IMR-90 (cell line): ENCODE results near the gene HTR1E. TPM values are rescaled to one million over a fixed set of nuclear protein-coding genes. Genes with fewer than 3 reads are reported as not detected.
A peak's percentile ranks its signal among the peaks of the same experiment; 100 is the strongest.
"Not testable (repeated sequence)": the region's sequence is repeated elsewhere in the genome, so short reads cannot be mapped to it uniquely, and the experiment has no call there.

Experiments
- ATAC-seq: fragments of 200-7000 bp; cut with Tn5 transposase; 2 replicates; pipeline ENCODE4 v1.9.1; 2020; ENCODE audit warnings: low read depth, mild to moderate bottlenecking, moderate library complexity
- BruUV-seq: library from RNA; stranded (reverse); fragments of 400-500 nt; replicated peaks from 2 replicates; lab custom pipeline; 2021; lab: Mats Ljungman, UMichigan
- CTCF ChIA-PET: fragments of 300-600 bp; formaldehyde crosslinking; extraction: SDS; loops from one replicate; lab custom pipeline; 2021; ENCODE audit warnings: antibody characterized with exemption; lab: Yijun Ruan, JAX
- POLR2A ChIA-PET: fragments of 300-600 bp; sonication (Branson Sonifier 250); formaldehyde crosslinking; loops from one replicate; lab custom pipeline; 2022; ENCODE audit warnings: antibody characterized with exemption; ENCODE audit not compliant: unreplicated experiment; lab: Charles Lee
- DNase-seq: peaks from one replicate; pipeline ENCODE4 v3.0.0; 2013
- H2AFZ ChIP-seq: replicated peaks from 2 replicates; pipeline ENCODE3; 2013; ENCODE audit warnings: low read length, mild to moderate bottlenecking; ENCODE audit not compliant: poor library complexity
- H2AK5ac ChIP-seq: 2 replicates; pipeline ENCODE4 v1.6.1; 2013; ENCODE audit warnings: low read depth, low read length, inconsistent platforms
- H2AK9ac ChIP-seq: replicated peaks from 2 replicates; pipeline ENCODE3; 2013; ENCODE audit warnings: mild to moderate bottlenecking, low read depth, low read length, moderate library complexity; ENCODE audit not compliant: poor library complexity
- H2BK120ac ChIP-seq: 2 replicates; pipeline ENCODE4 v1.6.1; 2013; ENCODE audit warnings: low read depth, low read length, inconsistent platforms
- H2BK15ac ChIP-seq: 3 replicates; pipeline ENCODE4 v1.6.1; 2013; ENCODE audit warnings: low read depth, low read length, inconsistent platforms
- H2BK20ac ChIP-seq: 2 replicates; pipeline ENCODE4 v1.6.1; 2013; ENCODE audit warnings: low read depth, mild to moderate bottlenecking, inconsistent platforms, low read length, moderate library complexity
- H2BK5ac ChIP-seq: 2 replicates; pipeline ENCODE4 v1.6.1; 2013; ENCODE audit warnings: mild to moderate bottlenecking, low read depth, low read length, inconsistent platforms; ENCODE audit not compliant: poor library complexity, severe bottlenecking
- H3K14ac ChIP-seq: replicated peaks from 2 replicates; pipeline ENCODE4 v1.6.1; 2013; ENCODE audit warnings: low read depth, low read length, inconsistent platforms
- H3K18ac ChIP-seq: 2 replicates; pipeline ENCODE4 v1.6.1; 2013; ENCODE audit warnings: low read depth, low read length, control low read depth
- H3K23ac ChIP-seq: 2 replicates; pipeline ENCODE4 v1.6.1; 2013; ENCODE audit warnings: low read depth, low read length, inconsistent platforms
- H3K27ac ChIP-seq: 2 replicates; pipeline ENCODE4 v1.5.1; 2013; ENCODE audit warnings: mild to moderate bottlenecking, control low read depth, low read length; ENCODE audit not compliant: insufficient read depth
- H3K27me3 ChIP-seq: 2 replicates; pipeline ENCODE4 v1.6.1; 2013; ENCODE audit warnings: low read length; ENCODE audit not compliant: control insufficient read depth, insufficient read depth
- H3K36me3 ChIP-seq: 2 replicates; pipeline ENCODE4 v1.6.1; 2013; ENCODE audit warnings: low read length, mixed read lengths; ENCODE audit not compliant: control insufficient read depth, insufficient read depth
- H3K4ac ChIP-seq: 2 replicates; pipeline ENCODE4 v1.6.1; 2013; ENCODE audit warnings: low read depth, low read length, inconsistent platforms
- H3K4me1 ChIP-seq: 2 replicates; pipeline ENCODE4 v1.6.1; 2013; ENCODE audit warnings: low read length, mixed read lengths; ENCODE audit not compliant: control insufficient read depth, insufficient read depth
- H3K4me2 ChIP-seq: 2 replicates; pipeline ENCODE4 v1.6.1; 2013; ENCODE audit warnings: low read depth, mild to moderate bottlenecking, control low read depth, low read length, moderate library complexity
- H3K4me3 ChIP-seq: 2 replicates; pipeline ENCODE4 v1.5.1; 2013; ENCODE audit warnings: low read depth, mild to moderate bottlenecking, control low read depth, low read length, moderate library complexity; ENCODE audit not compliant: insufficient read depth
- H3K56ac ChIP-seq: 2 replicates; pipeline ENCODE4 v1.6.1; 2013; ENCODE audit warnings: low read length, inconsistent platforms; ENCODE audit not compliant: insufficient read depth; ENCODE audit errors: extremely low read depth
- H3K79me1 ChIP-seq, 2 experiments: 2 replicates each; pipeline ENCODE4 v1.6.1; 2013; ENCODE audit warnings: low read length in 2 of 2, inconsistent platforms in 1 of 2, low read depth in 1 of 2
- H3K9ac ChIP-seq: 2 replicates; pipeline ENCODE4 v1.6.1; 2013; ENCODE audit warnings: low read depth, low read length, control low read depth
- H3K9me1 ChIP-seq: 2 replicates; pipeline ENCODE4 v1.6.1; 2013; ENCODE audit warnings: low read length, inconsistent platforms; ENCODE audit not compliant: insufficient read depth
- H3K9me3 ChIP-seq: 2 replicates; pipeline ENCODE4 v1.6.1; 2013; ENCODE audit warnings: low read length; ENCODE audit not compliant: control insufficient read depth, insufficient read depth
- H4K20me1 ChIP-seq: 2 replicates; pipeline ENCODE4 v1.6.1; 2013; ENCODE audit warnings: low read length, inconsistent platforms; ENCODE audit not compliant: insufficient read depth
- H4K5ac ChIP-seq: 2 replicates; pipeline ENCODE4 v1.6.1; 2013; ENCODE audit warnings: mild to moderate bottlenecking, low read depth, low read length, control low read depth
- H4K8ac ChIP-seq, 2 experiments: 2 replicates each; pipeline ENCODE4 v1.6.1; 2013; ENCODE audit warnings: low read depth in 2 of 2, low read length in 2 of 2, control low read depth in 1 of 2, inconsistent platforms in 1 of 2
- H4K91ac ChIP-seq: 2 replicates; pipeline ENCODE4 v1.6.1; 2013; ENCODE audit warnings: low read depth, low read length, inconsistent platforms; ENCODE audit not compliant: insufficient read depth
- MAFK ChIP-seq: IDR thresholded peaks from 2 replicates; pipeline ENCODE4 v1.6.1; 2012; ENCODE audit warnings: low read depth, low read length, improper control_type of control experiment
- WGBS, 2 experiments: methylation state at CpG; one replicate each; pipeline versions ENCODE4 v1.1.5 to v1.1.7; 2013; ENCODE audit warnings: missing lambda C conversion rate in 2 of 2; ENCODE audit not compliant: insufficient read length in 1 of 2; ENCODE audit errors: extremely low coverage in 2 of 2; 5-methylcytosine and 5-hydroxymethylcytosine counted together
- dilution Hi-C: fragments of 300-500 bp; cut with HindIII; formaldehyde crosslinking; loops from one replicate; pipeline ENCODE4 v1.14.3; 2018; ENCODE audit warnings: low sequenced_read_pairs; ENCODE audit not compliant: unreplicated experiment
- in situ Hi-C: fragments of 300-500 bp; cut with MboI; formaldehyde crosslinking; loops from 3 replicates; pipeline ENCODE4 v1.14.3; 2019; ENCODE audit warnings: low sequenced_read_pairs, inconsistent platforms, mixed read lengths
- intact Hi-C: fragments of 100-400 bp; cut with micrococcal nuclease; formaldehyde crosslinking; loops from 2 replicates; pipeline ENCODE4 v1.10.0; 2022
- polyA plus RNA-seq, 3 experiments: library from polyadenylated mRNA; depleted of rRNA; stranded (reverse); fragments of >200 nt; gene quantifications; 2 replicates each; pipeline ENCODE4 v1.2.3, GENCODE V29; 2012; ENCODE audit warnings: low replicate concordance in 1 of 3
- total RNA-seq: library from RNA; depleted of rRNA; stranded (reverse); fragments of >200 nt; gene quantifications from 2 replicates; pipeline ENCODE4 v1.2.3, GENCODE V29; 2012

Gene HTR1E
- total and polyA plus RNA-seq, 2 of the 4 experiments (the other 2 are of a cell fraction): not detected

- POLR2A ChIA-PET: not testable (repeated sequence)
These were observed 65.1 kb downstream of the HTR1E start for GRCh38 chr6:87002391-87002790.

DNA sequence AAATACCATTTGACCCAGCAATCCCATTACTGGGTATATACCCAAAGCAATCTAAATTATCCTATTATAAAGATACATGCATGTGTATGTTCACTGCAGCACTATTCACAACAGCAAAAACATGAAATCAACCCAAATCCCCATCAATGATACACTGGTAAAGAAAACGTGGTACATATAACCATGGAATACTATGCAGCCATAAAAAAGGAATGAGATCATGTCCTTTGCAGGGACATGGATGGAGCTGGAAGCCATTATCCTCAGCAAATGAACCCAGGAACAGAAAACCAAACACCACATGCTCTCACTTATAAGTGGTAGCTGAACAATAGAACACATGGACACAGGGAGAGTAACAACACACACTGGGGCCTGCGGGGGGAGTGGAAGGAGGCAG is 69.2 kb downstream of the HTR1E start:
- H3K56ac ChIP-seq, H3K14ac ChIP-seq, H2BK120ac ChIP-seq, H2AK9ac ChIP-seq, H3K27ac ChIP-seq, dilution Hi-C loops, POLR2A ChIA-PET, H3K9me1 ChIP-seq, BruUV-seq, intact Hi-C loops, H3K9ac ChIP-seq, H3K27me3 ChIP-seq, H3K4me1 ChIP-seq, H4K91ac ChIP-seq, H4K5ac ChIP-seq, H3K36me3 ChIP-seq, H2AFZ ChIP-seq, ATAC-seq, H2AK5ac ChIP-seq, H4K8ac ChIP-seq, H3K4me3 ChIP-seq, H3K4me2 ChIP-seq, H2BK20ac ChIP-seq, H2BK5ac ChIP-seq, H3K79me1 ChIP-seq, H3K9me3 ChIP-seq, CTCF ChIA-PET, H3K18ac ChIP-seq, H4K20me1 ChIP-seq, H2BK15ac ChIP-seq, DNase-seq, H3K23ac ChIP-seq, H3K4ac ChIP-seq: not testable (repeated sequence)
- in situ Hi-C loops: loop anchor here (25.0 kb wide), 1 partner anchor 1244 kb away; no protein-coding TSS in a partner anchor
- no CpG with 5 or more reads among the region's 2 CpGs for WGBS, 2 experiments

More at GRCh38 chr6:87002391-87002790, 65.1 kb downstream of the HTR1E start:
- H3K27ac ChIP-seq, DNase-seq, H3K9me3 ChIP-seq, H3K18ac ChIP-seq, H4K5ac ChIP-seq, H2AK9ac ChIP-seq, H2AFZ ChIP-seq, H3K4me3 ChIP-seq, H2AK5ac ChIP-seq, H3K9me1 ChIP-seq, H4K91ac ChIP-seq, H3K9ac ChIP-seq, H3K36me3 ChIP-seq, H3K56ac ChIP-seq, dilution Hi-C loops, H3K23ac ChIP-seq, H4K20me1 ChIP-seq, H4K8ac ChIP-seq, H3K14ac ChIP-seq, H3K4me2 ChIP-seq, intact Hi-C loops, ATAC-seq, H2BK20ac ChIP-seq, H3K4ac ChIP-seq, H2BK15ac ChIP-seq, CTCF ChIA-PET, BruUV-seq, H3K79me1 ChIP-seq, H2BK5ac ChIP-seq, H2BK120ac ChIP-seq, H3K4me1 ChIP-seq, H3K27me3 ChIP-seq: not testable (repeated sequence)
- in situ Hi-C loops: loop anchor here (25.0 kb wide), 1 partner anchor 1240 kb away; no protein-coding TSS in a partner anchor
- WGBS, 2 experiments: no CpG with 5 or more reads among the region's 4 CpGs
- peak; percentile 84 for TF ChIP-seq MAFK
